Smooth muscle cell of trachea (primary cell): Measurements from ENCODE around the gene FNIP1. TPM values are rescaled to one million over a fixed set of nuclear protein-coding genes. Genes with fewer than 3 reads are reported as not detected.

Experiments
- total RNA-seq: library from RNA; depleted of rRNA; stranded (reverse); fragments of >200 nt; gene quantifications from 2 replicates; pipeline ENCODE4 v1.2.1, GENCODE V29; 2014

Gene FNIP1
- total RNA-seq = 88.3 and 107 TPM in 2 replicates

DNA sequence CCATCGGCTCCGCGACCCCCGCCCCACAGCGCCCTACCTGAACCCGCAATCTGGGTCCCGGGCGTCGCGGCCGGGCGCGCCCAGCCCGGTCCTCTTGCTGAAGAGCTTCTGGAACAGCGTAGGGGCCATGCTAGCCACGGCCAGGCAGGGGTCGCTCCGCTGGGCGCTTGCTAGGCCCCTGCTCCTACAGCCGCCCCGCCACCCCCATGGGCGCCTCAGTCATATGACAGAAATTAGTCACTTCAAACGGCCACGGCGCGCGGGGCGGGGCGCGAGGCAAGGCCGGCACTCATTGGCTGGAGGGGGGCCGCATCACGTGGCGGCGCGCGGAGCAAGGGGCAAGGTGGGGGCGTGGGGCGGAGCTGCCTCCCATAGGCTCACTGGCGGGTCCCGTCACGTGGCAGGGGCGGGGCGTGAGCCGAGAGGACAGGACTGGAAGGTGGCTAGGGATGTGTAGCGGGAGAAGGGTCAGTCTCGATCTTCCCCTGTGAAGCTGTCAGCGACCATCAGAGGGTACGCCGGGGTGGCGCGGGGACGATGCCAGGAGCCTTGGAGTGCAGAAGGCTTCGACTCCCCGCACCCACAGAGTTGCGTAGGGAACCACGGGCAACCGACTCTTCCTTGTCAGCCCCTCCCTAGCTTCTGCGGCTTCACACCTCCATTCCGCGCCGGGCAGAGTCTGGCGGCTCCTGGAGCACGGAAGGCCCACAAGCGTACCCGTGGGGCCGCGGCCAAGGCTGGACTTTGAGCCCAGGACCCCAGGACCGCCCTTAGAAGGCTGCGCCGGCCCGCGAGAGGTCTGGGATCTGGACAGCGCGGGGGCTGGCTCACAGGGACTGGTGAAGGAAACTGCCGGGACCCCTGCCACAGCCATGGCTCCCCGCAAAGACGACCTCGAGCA, at the start of gene FNIP1:
Gene FNIP1, minus strand, starts transcription at position 225 of the 901 bp plus-strand sequence. Its CDS starts 96 bp downstream, at position 129.

DNA sequence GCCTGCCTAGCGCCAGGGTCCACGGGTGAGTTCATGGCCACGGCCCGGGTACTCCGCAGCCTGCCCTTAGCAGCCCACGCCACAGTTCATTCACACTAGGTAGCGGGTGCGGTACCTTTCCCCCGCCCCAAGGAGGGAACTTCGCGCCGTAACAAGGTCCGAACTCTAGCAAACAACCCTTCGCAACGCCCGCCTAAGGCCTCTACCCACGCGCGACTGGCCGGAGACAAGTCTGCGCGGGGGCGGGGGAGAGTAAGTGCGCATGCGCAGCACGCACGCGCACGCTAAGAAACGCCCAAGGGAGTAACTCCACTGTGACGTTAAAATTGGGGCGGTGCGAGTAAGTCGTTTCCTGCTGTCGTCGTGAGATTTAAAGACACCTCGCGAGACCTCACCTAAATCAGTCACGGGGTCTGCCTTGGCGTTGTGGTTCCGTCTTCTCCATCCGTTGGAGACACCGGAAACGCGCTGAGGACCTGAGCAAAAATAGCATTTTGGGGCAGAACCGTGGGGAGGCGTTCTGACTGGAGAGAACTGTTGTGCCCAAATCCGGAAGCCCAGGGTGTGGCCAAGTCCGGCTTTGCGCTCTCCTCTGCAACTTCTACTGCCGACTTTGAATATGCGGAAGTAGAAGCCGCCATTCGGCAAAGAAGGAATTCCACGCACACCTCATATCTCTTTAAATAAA, 161.7 kb downstream of the FNIP1 start, which contains the start of gene RAPGEF6:
Gene RAPGEF6, minus strand, starts transcription at position 234 of the 688 bp plus-strand sequence. Its CDS starts 199 bp downstream, at position 35.

Other genes starting within 250 kb of the FNIP1 start
- 19.4 and 28.7 TPM in 2 replicates for gene RAPGEF6, start 161.8 kb downstream of the FNIP1 start, total RNA-seq
- gene MEIKIN, start 148.6 kb upstream of the FNIP1 start, total RNA-seq = not detected in 2 replicates
- gene ACSL6, start 214.6 kb upstream of the FNIP1 start, total RNA-seq = 0.66 TPM in 1 of 2 replicates, not detected in the other